ENCODE results near the gene ARFGAP1. TPM values are rescaled to one million over a fixed set of nuclear protein-coding genes. Genes with fewer than 3 reads are reported as not detected.

The ARFGAP1 gene
- total and polyA plus RNA-seq, 2 of the 4 experiments (the other 2 are of a cell fraction) = 59.1 to 194 TPM

DNA sequence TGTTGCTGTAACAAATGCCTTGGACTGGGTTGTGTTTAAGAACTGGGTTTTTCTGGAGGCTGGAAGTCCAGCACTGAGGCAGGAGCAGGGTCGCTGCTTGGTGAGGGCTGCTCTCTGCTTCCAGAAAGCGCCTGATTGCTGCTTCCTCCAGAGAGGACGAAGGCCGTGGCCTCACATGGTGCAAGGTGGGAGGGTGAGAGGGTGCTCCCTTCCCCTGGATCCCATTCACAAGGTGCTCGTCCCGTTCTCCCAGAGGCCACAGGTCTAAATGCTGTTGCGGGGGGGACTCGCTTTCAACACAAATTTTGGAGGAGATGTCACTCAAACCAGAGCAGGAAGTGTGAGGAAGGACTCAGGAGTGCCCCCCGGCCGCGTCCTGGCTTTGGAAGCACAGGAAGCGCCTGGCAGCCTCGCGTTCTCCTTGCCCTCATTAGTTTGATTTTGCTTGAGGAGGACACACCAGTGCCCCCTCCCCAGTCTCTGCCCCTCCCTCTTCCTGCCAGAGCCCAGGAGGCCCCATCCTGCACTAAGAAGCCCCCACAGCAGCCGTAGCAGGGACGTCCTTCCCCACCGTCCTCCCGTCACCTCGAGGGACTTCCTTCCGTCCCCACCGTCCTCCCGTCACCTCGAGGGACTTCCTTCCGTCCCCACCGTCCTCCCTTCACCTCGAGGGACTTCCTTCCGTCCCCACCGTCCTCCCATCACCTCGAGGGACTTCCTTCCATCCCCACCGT lies 10.7 kb upstream of the ARFGAP1 start:
- TF ChIP-seq NFE2L2 (IDR thresholded peaks at IDR 0.05; ENCODE audit: low read depth, low read length) = no peak
- TF ChIP-seq MXI1 (IDR thresholded peaks at IDR 0.05; ENCODE audit: borderline replicate concordance, low read depth, low read length) = no peak
- no peak for TF ChIP-seq RCOR1 (IDR thresholded peaks at IDR 0.05; ENCODE audit: insufficient replicate concordance, low read length)
- no peak for TF ChIP-seq FOS (IDR thresholded peaks at IDR 0.05; ENCODE audit: low read depth, low read length)
- TF ChIP-seq, protein P1, sequence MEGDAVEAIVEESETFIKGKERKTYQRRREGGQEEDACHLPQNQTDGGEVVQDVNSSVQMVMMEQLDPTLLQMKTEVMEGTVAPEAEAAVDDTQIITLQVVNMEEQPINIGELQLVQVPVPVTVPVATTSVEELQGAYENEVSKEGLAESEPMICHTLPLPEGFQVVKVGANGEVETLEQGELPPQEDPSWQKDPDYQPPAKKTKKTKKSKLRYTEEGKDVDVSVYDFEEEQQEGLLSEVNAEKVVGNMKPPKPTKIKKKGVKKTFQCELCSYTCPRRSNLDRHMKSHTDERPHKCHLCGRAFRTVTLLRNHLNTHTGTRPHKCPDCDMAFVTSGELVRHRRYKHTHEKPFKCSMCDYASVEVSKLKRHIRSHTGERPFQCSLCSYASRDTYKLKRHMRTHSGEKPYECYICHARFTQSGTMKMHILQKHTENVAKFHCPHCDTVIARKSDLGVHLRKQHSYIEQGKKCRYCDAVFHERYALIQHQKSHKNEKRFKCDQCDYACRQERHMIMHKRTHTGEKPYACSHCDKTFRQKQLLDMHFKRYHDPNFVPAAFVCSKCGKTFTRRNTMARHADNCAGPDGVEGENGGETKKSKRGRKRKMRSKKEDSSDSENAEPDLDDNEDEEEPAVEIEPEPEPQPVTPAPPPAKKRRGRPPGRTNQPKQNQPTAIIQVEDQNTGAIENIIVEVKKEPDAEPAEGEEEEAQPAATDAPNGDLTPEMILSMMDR (conservative IDR thresholded peaks at IDR 0.05; ENCODE audit: low read depth, low read length) = no peak
- no peak for TF ChIP-seq CHD1 (IDR thresholded peaks at IDR 0.05; ENCODE audit: low read depth, low read length)
- no peak for TF ChIP-seq RFX5 (IDR thresholded peaks at IDR 0.05; ENCODE audit: low read depth, low read length)
- no peak for TF ChIP-seq RAD21 (IDR thresholded peaks at IDR 0.05; ENCODE audit: low read length)
- TF ChIP-seq CEBPB (IDR thresholded peaks at IDR 0.05; ENCODE audit: low read depth, low read length) = no peak
- TF ChIP-seq, protein P2, sequence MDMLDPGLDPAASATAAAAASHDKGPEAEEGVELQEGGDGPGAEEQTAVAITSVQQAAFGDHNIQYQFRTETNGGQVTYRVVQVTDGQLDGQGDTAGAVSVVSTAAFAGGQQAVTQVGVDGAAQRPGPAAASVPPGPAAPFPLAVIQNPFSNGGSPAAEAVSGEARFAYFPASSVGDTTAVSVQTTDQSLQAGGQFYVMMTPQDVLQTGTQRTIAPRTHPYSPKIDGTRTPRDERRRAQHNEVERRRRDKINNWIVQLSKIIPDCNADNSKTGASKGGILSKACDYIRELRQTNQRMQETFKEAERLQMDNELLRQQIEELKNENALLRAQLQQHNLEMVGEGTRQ (IDR thresholded peaks at IDR 0.05; ENCODE audit: low read depth, low read length) = no peak
- Histone ChIP-seq H3K9me1 (ENCODE audit: insufficient read depth, low read length) (no peaks in the 10 kb centered on the region), H3K4ac (ENCODE audit: low read depth, low read length) (no peak overlapping the region), H2BK20ac (ENCODE audit: low read depth, low read length) (no peak overlapping the region), H4K8ac (ENCODE audit: low read depth in 2 of 2, low read length in 2 of 2) (no peak overlapping the region), H4K20me1 (ENCODE audit: insufficient read depth, low read length) (no peaks in the 10 kb centered on the region; the same call in 1 of the 2 replicates), H3K27me3 (ENCODE audit: control insufficient read depth, insufficient read depth, low read length) (peaks cover 74% of the 10 kb centered on the region), H3K14ac (replicated peaks; ENCODE audit: low read depth, low read length) (no peak overlapping the region), H2BK15ac (ENCODE audit: low read depth, low read length) (no peak overlapping the region), H4K91ac (ENCODE audit: insufficient read depth, low read depth, low read length) (no peak overlapping the region), H3K4me3 (ENCODE audit: insufficient read depth, low read depth, low read length) (no peak overlapping the region), H3K9me3 (ENCODE audit: control insufficient read depth, insufficient read depth, low read length) (peaks cover 2% of the 10 kb centered on the region; the same call in 1 of the 2 replicates), H2BK120ac (ENCODE audit: low read depth, low read length) (no peak overlapping the region), H3K56ac (ENCODE audit: extremely low read depth, insufficient read depth, low read length) (no peak overlapping the region), H3K79me1 (ENCODE audit: low read depth in 1 of 2, low read length in 2 of 2) (no peaks in the 10 kb centered on the region), H2BK5ac (ENCODE audit: low read depth, low read length, poor library complexity, severe bottlenecking) (no peak overlapping the region), H3K4me2 (ENCODE audit: low read depth, low read length) (no peak overlapping the region; the same call in 1 of the 2 replicates), H3K18ac (ENCODE audit: low read depth, low read length) (no peak overlapping the region; the same call in 1 of the 2 replicates), H2AFZ (replicated peaks; ENCODE audit: low read length, poor library complexity) (no peak overlapping the region), H3K4me1 (ENCODE audit: control insufficient read depth, insufficient read depth, low read length) (no peaks in the 10 kb centered on the region; the same call in 1 of the 2 replicates), H4K5ac (ENCODE audit: low read depth, low read length) (no peak overlapping the region), H3K36me3 (ENCODE audit: control insufficient read depth, insufficient read depth, low read length) (no peaks in the 10 kb centered on the region), H3K27ac (ENCODE audit: insufficient read depth, low read length) (no peak overlapping the region), H2AK5ac (ENCODE audit: low read depth, low read length) (no peak overlapping the region), H2AK9ac (replicated peaks; ENCODE audit: low read depth, low read length, poor library complexity) (no peak overlapping the region), H3K23ac (ENCODE audit: low read depth, low read length) (no peak overlapping the region), H3K9ac (ENCODE audit: low read depth, low read length) (no peak overlapping the region)
- ATAC-seq (ENCODE audit: low read depth) (no peak; the same call in 1 of the 2 replicates), DNase-seq (no peak)
- WGBS, 2 experiments (ENCODE audit: extremely low coverage in 2 of 2, insufficient read length in 1 of 2) = 44% methylated on average over 15 of the region's 30 CpGs; no CpG with 5 or more reads in 1 of the 2 experiments
- in situ Hi-C loops (cut with MboI; ENCODE audit: low sequenced_read_pairs) (no loop called here), dilution Hi-C loops (cut with HindIII; ENCODE audit: low sequenced_read_pairs, unreplicated experiment) (no loop called here), intact Hi-C loops (cut with micrococcal nuclease) (no loop called here)
- BruUV-seq (replicated peaks) = no TSS peak
- ChIA-PET POLR2A (ENCODE audit: unreplicated experiment) (no interaction called here), CTCF (no interaction called here)
